Vagina (tissue), 2 donors: ENCODE data around the gene CAPZB. TPM values are rescaled to one million over a fixed set of nuclear protein-coding genes. Genes with fewer than 3 reads are reported as not detected.

Source experiments
- DNase-seq, 2 donors: peaks; one replicate each; pipeline ENCODE4 v3.0.0-alpha.2; 2017; ENCODE audit errors: extremely low spot score in 2 of 2
- H3K27ac ChIP-seq: fragments of 200-600 bp; sonication (generic); one replicate; pipeline ENCODE4 v1.5.1; 2019
- H3K27me3 ChIP-seq: fragments of 200-600 bp; sonication (generic); one replicate; pipeline ENCODE4 v1.5.1; 2019
- H3K36me3 ChIP-seq, 2 donors: fragments of 200-600 bp; sonication (generic); one replicate each; pipeline ENCODE4 v1.5.1; 2017 to 2019
- H3K4me1 ChIP-seq: fragments of 200-600 bp; sonication (generic); one replicate; pipeline ENCODE4 v1.5.1; 2019
- H3K4me3 ChIP-seq, 2 donors: fragments of 200-600 bp; sonication (generic); 1 replicate in 1 of 2; 2 replicates in 1 of 2; pipeline ENCODE4 v1.5.1; 2016 to 2019
- H3K9me3 ChIP-seq: fragments of 200-600 bp; sonication (generic); one replicate; pipeline ENCODE4 v1.5.1; 2019
- POLR2A ChIP-seq, 2 donors: fragments of 450-650 bp; IDR thresholded peaks; one replicate each; pipeline ENCODE4 v1.6.1; 2017; ENCODE audit warnings: antibody characterized with exemption in 2 of 2, mild to moderate bottlenecking in 2 of 2, moderate library complexity in 2 of 2
- POLR2AphosphoS5 ChIP-seq, 2 donors: sonication (generic); formaldehyde crosslinking; IDR thresholded peaks; one replicate each; pipeline ENCODE4 v1.9.0; 2017; ENCODE audit warnings: antibody characterized with exemption in 2 of 2, mild to moderate bottlenecking in 2 of 2, low read depth in 1 of 2; ENCODE audit not compliant: insufficient read depth in 1 of 2
- intact Hi-C: fragments of 100-400 bp; cut with DNase I; formaldehyde crosslinking; loops from one replicate; pipeline ENCODE4 v1.15.1; 2023
- total RNA-seq: library from RNA; depleted of rRNA; stranded (reverse); fragments of >200 nt; gene quantifications from one replicate; pipeline ENCODE4 v1.2.3, GENCODE V29; 2016
- TF ChIP-seq, protein P1 (sequence below), 3 experiments: fragments of 450-650 bp in 2 of 3; fragments of 200-600 bp in 1 of 3; sonication (generic) in 1 of 3; IDR thresholded peaks; one replicate each; pipeline ENCODE4 v1.5.1; 2017 to 2019; ENCODE audit warnings: antibody characterized with exemption in 3 of 3, mild to moderate bottlenecking in 2 of 3, moderate library complexity in 2 of 3

The CAPZB gene
- total RNA-seq, 1 donor from 2014 or later = 152 TPM

DNA sequence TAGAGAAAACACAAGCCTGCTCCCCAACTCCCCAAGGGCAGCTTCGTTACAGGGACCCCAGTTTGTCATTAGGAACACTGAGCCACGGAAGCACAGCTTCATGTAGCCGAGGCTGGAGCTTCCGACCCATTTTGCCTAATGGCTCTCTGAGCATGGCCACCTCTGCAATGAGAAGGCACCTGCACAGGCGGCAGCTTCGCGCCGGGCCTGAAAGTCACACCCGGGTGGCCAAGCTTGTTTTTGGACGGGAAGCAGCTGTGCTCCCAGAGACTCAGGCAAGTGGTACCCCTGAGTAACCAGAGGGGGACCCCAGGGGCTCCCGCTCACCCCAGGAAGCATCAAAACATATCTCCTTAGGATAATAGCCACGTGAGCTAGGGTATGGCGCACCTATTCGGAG lies 92.3 kb downstream of the CAPZB start:
- no peaks in the 10 kb centered on the region for H3K9me3 ChIP-seq
- peaks cover 89% of the 10 kb centered on the region for H3K4me1 ChIP-seq
- peak overlapping the region; percentile 93 for H3K27ac ChIP-seq
- H3K36me3 ChIP-seq = peaks cover 0 to 5% of the 10 kb centered on the region in 2 donors
- intact Hi-C loops = loop anchor here (5.0 kb wide), 1 partner anchor 36 kb away; no protein-coding TSS in a partner anchor
- TF ChIP-seq, protein P1, sequence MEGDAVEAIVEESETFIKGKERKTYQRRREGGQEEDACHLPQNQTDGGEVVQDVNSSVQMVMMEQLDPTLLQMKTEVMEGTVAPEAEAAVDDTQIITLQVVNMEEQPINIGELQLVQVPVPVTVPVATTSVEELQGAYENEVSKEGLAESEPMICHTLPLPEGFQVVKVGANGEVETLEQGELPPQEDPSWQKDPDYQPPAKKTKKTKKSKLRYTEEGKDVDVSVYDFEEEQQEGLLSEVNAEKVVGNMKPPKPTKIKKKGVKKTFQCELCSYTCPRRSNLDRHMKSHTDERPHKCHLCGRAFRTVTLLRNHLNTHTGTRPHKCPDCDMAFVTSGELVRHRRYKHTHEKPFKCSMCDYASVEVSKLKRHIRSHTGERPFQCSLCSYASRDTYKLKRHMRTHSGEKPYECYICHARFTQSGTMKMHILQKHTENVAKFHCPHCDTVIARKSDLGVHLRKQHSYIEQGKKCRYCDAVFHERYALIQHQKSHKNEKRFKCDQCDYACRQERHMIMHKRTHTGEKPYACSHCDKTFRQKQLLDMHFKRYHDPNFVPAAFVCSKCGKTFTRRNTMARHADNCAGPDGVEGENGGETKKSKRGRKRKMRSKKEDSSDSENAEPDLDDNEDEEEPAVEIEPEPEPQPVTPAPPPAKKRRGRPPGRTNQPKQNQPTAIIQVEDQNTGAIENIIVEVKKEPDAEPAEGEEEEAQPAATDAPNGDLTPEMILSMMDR (IDR thresholded peaks at IDR 0.05) = no peak
- TF ChIP-seq POLR2AphosphoS5 (IDR thresholded peaks at IDR 0.05; ENCODE audit: insufficient read depth in 1 of 2, low read depth in 1 of 2) = no peak
- TF ChIP-seq POLR2A (IDR thresholded peaks at IDR 0.05) = no peak
- no peak for DNase-seq
- H3K27me3 ChIP-seq = no peaks in the 10 kb centered on the region
- H3K4me3 ChIP-seq = no peak overlapping the region

DNA sequence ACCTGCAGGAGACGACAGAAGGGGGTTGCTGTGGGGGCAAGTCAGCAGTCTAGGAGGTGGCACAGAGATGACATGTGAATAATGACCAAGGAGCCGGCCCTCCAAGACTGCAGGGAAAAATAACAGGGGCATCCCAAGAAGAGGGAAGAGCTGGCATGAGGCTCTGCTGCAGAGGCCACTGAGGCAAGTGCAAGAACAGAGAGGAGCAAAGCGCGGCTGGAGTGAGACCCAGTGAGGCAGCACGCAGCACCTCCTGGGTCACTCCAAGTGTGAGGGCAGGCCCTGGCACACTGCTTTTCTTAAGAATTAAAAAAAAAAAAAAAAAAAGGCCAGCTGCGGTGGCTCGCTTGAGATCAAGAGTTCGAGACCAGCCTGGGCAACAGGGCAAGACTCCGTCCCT lies 93.1 kb downstream of the CAPZB start:
- intact Hi-C loops = loop anchor here (5.0 kb wide), 1 partner anchor 35 kb away; no protein-coding TSS in a partner anchor
- peak overlapping the region; percentile 93 for H3K27ac ChIP-seq
- H3K27me3 ChIP-seq = no peaks in the 10 kb centered on the region
- no peak for DNase-seq
- H3K36me3 ChIP-seq = peaks cover 0 to 5% of the 10 kb centered on the region in 2 donors
- TF ChIP-seq POLR2A (IDR thresholded peaks at IDR 0.05) (no peak), POLR2AphosphoS5 (IDR thresholded peaks at IDR 0.05; ENCODE audit: insufficient read depth in 1 of 2, low read depth in 1 of 2) (no peak)
- TF ChIP-seq, protein P1 (IDR thresholded peaks at IDR 0.05) = no peak
- H3K9me3 ChIP-seq = no peaks in the 10 kb centered on the region
- peaks cover 93% of the 10 kb centered on the region for H3K4me1 ChIP-seq
- H3K4me3 ChIP-seq = no peak overlapping the region

DNA sequence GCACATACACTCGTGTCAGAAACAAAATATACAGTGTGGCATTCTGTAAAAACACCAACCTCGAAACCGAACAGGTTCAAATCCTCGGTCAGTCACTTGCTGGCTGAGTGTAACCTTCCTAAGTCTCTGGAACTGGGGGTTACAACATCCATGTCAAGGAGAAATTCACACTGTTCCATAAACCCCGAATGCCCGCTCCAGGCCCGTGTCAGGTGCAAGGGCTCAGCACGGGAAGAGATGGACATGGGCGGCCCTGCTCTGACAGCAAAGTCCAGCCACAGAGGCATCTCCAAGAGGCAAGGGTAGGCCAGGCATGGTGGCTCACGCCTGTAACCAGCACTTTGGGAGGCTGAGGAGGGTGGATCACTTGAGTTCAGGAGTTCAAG lies 93.8 kb downstream of the CAPZB start:
- H3K36me3 ChIP-seq = peaks cover 0 to 5% of the 10 kb centered on the region in 2 donors
- H3K9me3 ChIP-seq = no peaks in the 10 kb centered on the region
- H3K4me1 ChIP-seq = peaks cover 99% of the 10 kb centered on the region
- no peak for DNase-seq
- intact Hi-C loops = loop anchor here (5.0 kb wide), 1 partner anchor 34 kb away; no protein-coding TSS in a partner anchor
- no peaks in the 10 kb centered on the region for H3K27me3 ChIP-seq
- H3K4me3 ChIP-seq = no peak overlapping the region
- TF ChIP-seq, protein P1 (IDR thresholded peaks at IDR 0.05) = no peak
- TF ChIP-seq POLR2AphosphoS5 (IDR thresholded peaks at IDR 0.05; ENCODE audit: insufficient read depth in 1 of 2, low read depth in 1 of 2) = peak in 1 of 2 donors; percentile 6
- no peak for TF ChIP-seq POLR2A (IDR thresholded peaks at IDR 0.05)
- H3K27ac ChIP-seq = peak overlapping the region; percentile 93

DNA sequence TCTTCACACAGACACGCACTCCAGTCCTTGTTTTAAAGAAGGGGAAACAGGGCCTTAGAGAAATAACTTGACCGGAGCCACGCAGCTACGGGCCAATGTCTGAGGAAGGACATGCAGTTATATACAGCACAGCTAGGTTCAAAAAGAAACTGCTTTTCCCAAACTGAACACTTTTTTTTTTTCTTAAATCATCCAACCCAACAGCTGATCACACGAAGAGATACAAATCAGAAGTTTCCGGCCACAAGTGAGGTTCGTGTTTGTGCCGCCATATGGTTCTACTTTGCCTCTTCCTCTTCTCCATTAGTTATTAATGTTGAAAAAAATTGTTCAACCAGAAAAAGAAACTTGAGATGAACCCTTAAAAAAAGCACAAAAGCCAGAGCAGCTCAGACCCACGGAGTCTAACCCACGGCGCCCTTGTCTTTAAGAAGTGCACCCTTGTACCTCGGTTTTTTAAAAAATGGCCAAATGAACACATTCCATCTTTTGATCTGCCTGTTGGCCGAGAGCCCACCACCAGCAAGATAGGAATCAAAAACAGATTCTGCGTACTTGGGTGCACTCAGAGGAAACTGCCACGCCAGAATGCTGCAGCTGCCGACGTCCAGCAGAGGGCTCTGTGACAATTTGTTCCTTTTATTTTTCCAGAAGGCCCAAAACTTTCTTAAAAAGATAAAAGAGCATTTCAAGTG lies 94.3 kb downstream of the CAPZB start:
- H3K27ac ChIP-seq = peak overlapping the region; percentile 93
- peak overlapping the region in 1 of 2 donors; percentile 0 for H3K4me3 ChIP-seq
- TF ChIP-seq POLR2A (IDR thresholded peaks at IDR 0.05) = no peak
- TF ChIP-seq POLR2AphosphoS5 (IDR thresholded peaks at IDR 0.05; ENCODE audit: insufficient read depth in 1 of 2, low read depth in 1 of 2) = peak in 1 of 2 donors; percentile 34
- TF ChIP-seq, protein P1 (IDR thresholded peaks at IDR 0.05) = peak; percentile 52 to 88 (median 81)
- intact Hi-C loops = loop anchor here (5.0 kb wide), 1 partner anchor 34 kb away; no protein-coding TSS in a partner anchor
- no peaks in the 10 kb centered on the region for H3K9me3 ChIP-seq
- peaks cover 99% of the 10 kb centered on the region for H3K4me1 ChIP-seq
- no peak for DNase-seq
- H3K27me3 ChIP-seq = no peaks in the 10 kb centered on the region
- H3K36me3 ChIP-seq = peaks cover 0 to 2% of the 10 kb centered on the region in 2 donors
